HepG2 (cell line): ENCODE results near the gene DDX20. TPM values are rescaled to one million over a fixed set of nuclear protein-coding genes. Genes with fewer than 3 reads are reported as not detected.

Source experiments
- AKAP8 ChIP-seq: sonication (generic); formaldehyde crosslinking; IDR thresholded peaks from 2 replicates; pipeline ENCODE4 v1.5.1; 2020; ENCODE audit warnings: mild to moderate bottlenecking, missing genetic modification reagents
- ARNT2 ChIP-seq: sonication (generic); formaldehyde crosslinking; IDR thresholded peaks from 2 replicates; pipeline ENCODE4 v1.8.0; 2022; ENCODE audit warnings: mild to moderate bottlenecking, low read depth, missing genetic modification reagents, moderate library complexity
- ATF7 ChIP-seq, 2 experiments: fragments of 450-650 bp in 1 of 2; sonication (generic) in 1 of 2; formaldehyde crosslinking in 1 of 2; IDR thresholded peaks; 2 replicates each; pipeline versions ENCODE4 v1.4.0 to v1.6.1; 2016 to 2020; ENCODE audit warnings: antibody characterized with exemption in 1 of 2, mild to moderate bottlenecking in 1 of 2, missing genetic modification reagents in 1 of 2
- GZF1 ChIP-seq: sonication (generic); formaldehyde crosslinking; IDR thresholded peaks from 2 replicates; pipeline ENCODE4 v1.5.1; 2020; ENCODE audit warnings: mild to moderate bottlenecking, missing genetic modification reagents
- HOXA9 ChIP-seq: sonication (generic); formaldehyde crosslinking; IDR thresholded peaks from 2 replicates; pipeline ENCODE4 v1.8.1; 2022; ENCODE audit warnings: missing genetic modification reagents, mild to moderate bottlenecking, moderate library complexity, borderline replicate concordance
- MAX ChIP-seq: IDR thresholded peaks from 2 replicates; pipeline ENCODE4 v1.6.1; 2012; ENCODE audit warnings: inconsistent platforms
- MAZ ChIP-seq, 2 experiments: sonication (generic) in 1 of 2; formaldehyde crosslinking in 1 of 2; IDR thresholded peaks; 2 replicates each; pipeline versions ENCODE4 v1.5.0 to v1.6.1; 2012 to 2020; ENCODE audit warnings: low read depth in 2 of 2, mild to moderate bottlenecking in 2 of 2, borderline replicate concordance in 1 of 2, improper control_type of control experiment in 1 of 2, low read length in 1 of 2, missing genetic modification reagents in 1 of 2, moderate library complexity in 1 of 2
- NKX3-1 ChIP-seq: sonication (generic); formaldehyde crosslinking; IDR thresholded peaks from 2 replicates; pipeline ENCODE4 v1.5.0; 2020; ENCODE audit warnings: missing genetic modification reagents
- PRMT3 ChIP-seq: sonication (generic); formaldehyde crosslinking; IDR thresholded peaks from 2 replicates; pipeline ENCODE4 v1.8.1; 2022; ENCODE audit warnings: low read depth, mild to moderate bottlenecking, moderate library complexity, missing genetic modification reagents, borderline replicate concordance
- SNRNP70 ChIP-seq: fragments of 200-400 bp; formaldehyde crosslinking; IDR thresholded peaks from 2 replicates; pipeline ENCODE4 v1.6.1; 2017; ENCODE audit warnings: mild to moderate bottlenecking, low read depth, low read length, moderate library complexity
- TAF1 ChIP-seq: sonication (generic); formaldehyde crosslinking; IDR thresholded peaks from 2 replicates; pipeline ENCODE4 v1.4.0; 2020; ENCODE audit warnings: missing genetic modification reagents
- ZNF44 ChIP-seq: sonication (generic); formaldehyde crosslinking; IDR thresholded peaks from 2 replicates; pipeline ENCODE4 v1.5.1; 2020; ENCODE audit warnings: mild to moderate bottlenecking, missing genetic modification reagents
- ZNF451 ChIP-seq: sonication (generic); formaldehyde crosslinking; IDR thresholded peaks from 2 replicates; pipeline ENCODE4 v1.5.0; 2020; ENCODE audit warnings: mild to moderate bottlenecking, missing genetic modification reagents
- ZNF652 ChIP-seq: IDR thresholded peaks from 2 replicates; pipeline ENCODE4 v1.6.1; 2016; ENCODE audit warnings: low read depth, borderline replicate concordance
- ZNF883 ChIP-seq: sonication (generic); formaldehyde crosslinking; IDR thresholded peaks from 2 replicates; pipeline ENCODE4 v1.5.1; 2020; ENCODE audit warnings: mild to moderate bottlenecking, missing genetic modification reagents; ENCODE audit errors: not compliant biosample characterization
- polyA plus RNA-seq, 8 experiments: library from polyadenylated mRNA; depleted of rRNA in 3 of 8; stranded (reverse) in 7 of 8; unstranded in 1 of 8; fragments of >200 nt; fragmentation: Illumina TruSeq in 4 of 8; extraction: Trizol in 4 of 8; gene quantifications; 2 replicates each; pipeline versions ENCODE4 v1.2.1 to v1.2.3, GENCODE V29; 2011 to 2016; ENCODE audit warnings: low read depth in 4 of 8, missing spikeins in 1 of 8, mixed read lengths in 1 of 8; ENCODE audit not compliant: insufficient read depth in 1 of 8
- total RNA-seq, 5 experiments: library from RNA; depleted of rRNA; stranded (reverse); fragments of >200 nt; fragmentation: Illumina TruSeq; extraction: Trizol; gene quantifications; 2 replicates each; pipeline ENCODE4 v1.2.3, GENCODE V29; 2016; ENCODE audit warnings: low read depth in 1 of 5
- TF ChIP-seq, protein P1 (sequence below): sonication (generic); formaldehyde crosslinking; IDR thresholded peaks from 2 replicates; pipeline ENCODE4 v1.8.1; 2023; ENCODE audit warnings: mild to moderate bottlenecking, missing genetic modification reagents
- TF ChIP-seq, protein P2 (sequence below): sonication (generic); formaldehyde crosslinking; IDR thresholded peaks from 2 replicates; pipeline ENCODE4 v1.4.0; 2020; ENCODE audit warnings: missing genetic modification reagents, borderline replicate concordance
- TF ChIP-seq, protein P3 (sequence below): sonication (generic); formaldehyde crosslinking; IDR thresholded peaks from 2 replicates; pipeline ENCODE4 v1.8.0; 2022; ENCODE audit warnings: low read depth, missing genetic modification reagents
- TF ChIP-seq, protein P4 (sequence below): sonication (generic); formaldehyde crosslinking; IDR thresholded peaks from 2 replicates; pipeline ENCODE4 v1.5.0; 2020; ENCODE audit warnings: missing genetic modification reagents

Gene DDX20
- total and polyA plus RNA-seq, 2 of the 13 experiments (the other 11 are each of a cell fraction or from before 2014, with no cell fraction given): 4.0 to 14.3 TPM

- TF ChIP-seq, protein P1, sequence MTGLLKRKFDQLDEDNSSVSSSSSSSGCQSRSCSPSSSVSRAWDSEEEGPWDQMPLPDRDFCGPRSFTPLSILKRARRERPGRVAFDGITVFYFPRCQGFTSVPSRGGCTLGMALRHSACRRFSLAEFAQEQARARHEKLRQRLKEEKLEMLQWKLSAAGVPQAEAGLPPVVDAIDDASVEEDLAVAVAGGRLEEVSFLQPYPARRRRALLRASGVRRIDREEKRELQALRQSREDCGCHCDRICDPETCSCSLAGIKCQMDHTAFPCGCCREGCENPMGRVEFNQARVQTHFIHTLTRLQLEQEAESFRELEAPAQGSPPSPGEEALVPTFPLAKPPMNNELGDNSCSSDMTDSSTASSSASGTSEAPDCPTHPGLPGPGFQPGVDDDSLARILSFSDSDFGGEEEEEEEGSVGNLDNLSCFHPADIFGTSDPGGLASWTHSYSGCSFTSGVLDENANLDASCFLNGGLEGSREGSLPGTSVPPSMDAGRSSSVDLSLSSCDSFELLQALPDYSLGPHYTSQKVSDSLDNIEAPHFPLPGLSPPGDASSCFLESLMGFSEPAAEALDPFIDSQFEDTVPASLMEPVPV (CRISPR knock-in tag): no peak
- peak; percentile 25; the same call in 1 of the 2 replicates for TF ChIP-seq MAZ (IDR thresholded peaks at IDR 0.05; ENCODE audit: borderline replicate concordance, low read depth, low read length)
- TF ChIP-seq MAZ (CRISPR knock-in tag; IDR thresholded peaks at IDR 0.05; ENCODE audit: low read depth): no peak
- TF ChIP-seq GZF1 (CRISPR knock-in tag): no peak
- no peak for TF ChIP-seq PRMT3 (CRISPR knock-in tag)
- no peak for TF ChIP-seq ZNF652 (CRISPR knock-in tag)
- no peak for TF ChIP-seq AKAP8
- no peak; the same call in 1 of the 2 replicates for TF ChIP-seq TAF1
- no peak for TF ChIP-seq HOXA9
- TF ChIP-seq ATF7 (IDR thresholded peaks at IDR 0.05): peak; percentile 63
- peak; percentile 80 for TF ChIP-seq ATF7 (CRISPR knock-in tag; IDR thresholded peaks at IDR 0.05)
- no peak for TF ChIP-seq ZNF44 (CRISPR knock-in tag)
- TF ChIP-seq ZNF883 (CRISPR knock-in tag): no peak
- TF ChIP-seq, protein P2, sequence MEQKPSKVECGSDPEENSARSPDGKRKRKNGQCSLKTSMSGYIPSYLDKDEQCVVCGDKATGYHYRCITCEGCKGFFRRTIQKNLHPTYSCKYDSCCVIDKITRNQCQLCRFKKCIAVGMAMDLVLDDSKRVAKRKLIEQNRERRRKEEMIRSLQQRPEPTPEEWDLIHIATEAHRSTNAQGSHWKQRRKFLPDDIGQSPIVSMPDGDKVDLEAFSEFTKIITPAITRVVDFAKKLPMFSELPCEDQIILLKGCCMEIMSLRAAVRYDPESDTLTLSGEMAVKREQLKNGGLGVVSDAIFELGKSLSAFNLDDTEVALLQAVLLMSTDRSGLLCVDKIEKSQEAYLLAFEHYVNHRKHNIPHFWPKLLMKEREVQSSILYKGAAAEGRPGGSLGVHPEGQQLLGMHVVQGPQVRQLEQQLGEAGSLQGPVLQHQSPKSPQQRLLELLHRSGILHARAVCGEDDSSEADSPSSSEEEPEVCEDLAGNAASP: no peak; the same call in 1 of the 2 replicates
- no peak for TF ChIP-seq NKX3-1 (CRISPR knock-in tag)
- peak; percentile 63; the same call in 1 of the 2 replicates for TF ChIP-seq MAX
- TF ChIP-seq, protein P3, sequence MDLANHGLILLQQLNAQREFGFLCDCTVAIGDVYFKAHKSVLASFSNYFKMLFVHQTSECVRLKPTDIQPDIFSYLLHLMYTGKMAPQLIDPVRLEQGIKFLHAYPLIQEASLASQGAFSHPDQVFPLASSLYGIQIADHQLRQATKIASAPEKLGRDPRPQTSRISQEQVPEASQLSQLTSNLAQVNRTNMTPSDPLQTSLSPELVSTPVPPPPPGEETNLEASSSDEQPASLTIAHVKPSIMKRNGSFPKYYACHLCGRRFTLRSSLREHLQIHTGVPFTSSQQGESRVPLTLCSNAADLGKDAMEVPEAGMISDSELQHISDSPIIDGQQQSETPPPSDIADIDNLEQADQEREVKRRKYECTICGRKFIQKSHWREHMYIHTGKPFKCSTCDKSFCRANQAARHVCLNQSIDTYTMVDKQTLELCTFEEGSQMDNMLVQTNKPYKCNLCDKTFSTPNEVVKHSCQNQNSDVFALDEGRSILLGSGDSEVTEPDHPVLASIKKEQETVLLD: no peak
- TF ChIP-seq, protein P4, sequence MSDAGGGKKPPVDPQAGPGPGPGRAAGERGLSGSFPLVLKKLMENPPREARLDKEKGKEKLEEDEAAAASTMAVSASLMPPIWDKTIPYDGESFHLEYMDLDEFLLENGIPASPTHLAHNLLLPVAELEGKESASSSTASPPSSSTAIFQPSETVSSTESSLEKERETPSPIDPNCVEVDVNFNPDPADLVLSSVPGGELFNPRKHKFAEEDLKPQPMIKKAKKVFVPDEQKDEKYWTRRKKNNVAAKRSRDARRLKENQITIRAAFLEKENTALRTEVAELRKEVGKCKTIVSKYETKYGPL (CRISPR knock-in tag): no peak
- no peak for TF ChIP-seq ARNT2 (CRISPR knock-in tag)
- no peak for TF ChIP-seq ZNF451 (CRISPR knock-in tag)
- no peak for TF ChIP-seq SNRNP70
Observed at GRCh38 chr1:111733183-111733991, 22.3 kb upstream of the DDX20 start (continued).
